GM12864 (cell line): ENCODE data around the gene KPNA1.
"Not testable (repeated sequence)": the region's sequence is repeated elsewhere in the genome, so short reads cannot be mapped to it uniquely, and the experiment has no call there.

Source experiments
- DNase-seq: peaks from one replicate; pipeline ENCODE4 v3.0.0-alpha.2; 2011; ENCODE audit warnings: low read depth
- H3K4me3 ChIP-seq: 2 replicates; pipeline ENCODE4 v1.5.1; 2011; ENCODE audit warnings: mild to moderate bottlenecking, low read depth, low read length, control low read depth
- TF ChIP-seq, protein P1 (sequence below): IDR thresholded peaks from 2 replicates; pipeline ENCODE4 v1.5.1; 2011; ENCODE audit warnings: low read depth, mild to moderate bottlenecking, moderate library complexity, low read length, control low read depth, inconsistent platforms; ENCODE audit errors: missing control alignments

Gene KPNA1

GRCh38 chr3:122510878-122511535 is 3.7 kb downstream of the KPNA1 start:
- no peak for DNase-seq
- TF ChIP-seq, protein P1, sequence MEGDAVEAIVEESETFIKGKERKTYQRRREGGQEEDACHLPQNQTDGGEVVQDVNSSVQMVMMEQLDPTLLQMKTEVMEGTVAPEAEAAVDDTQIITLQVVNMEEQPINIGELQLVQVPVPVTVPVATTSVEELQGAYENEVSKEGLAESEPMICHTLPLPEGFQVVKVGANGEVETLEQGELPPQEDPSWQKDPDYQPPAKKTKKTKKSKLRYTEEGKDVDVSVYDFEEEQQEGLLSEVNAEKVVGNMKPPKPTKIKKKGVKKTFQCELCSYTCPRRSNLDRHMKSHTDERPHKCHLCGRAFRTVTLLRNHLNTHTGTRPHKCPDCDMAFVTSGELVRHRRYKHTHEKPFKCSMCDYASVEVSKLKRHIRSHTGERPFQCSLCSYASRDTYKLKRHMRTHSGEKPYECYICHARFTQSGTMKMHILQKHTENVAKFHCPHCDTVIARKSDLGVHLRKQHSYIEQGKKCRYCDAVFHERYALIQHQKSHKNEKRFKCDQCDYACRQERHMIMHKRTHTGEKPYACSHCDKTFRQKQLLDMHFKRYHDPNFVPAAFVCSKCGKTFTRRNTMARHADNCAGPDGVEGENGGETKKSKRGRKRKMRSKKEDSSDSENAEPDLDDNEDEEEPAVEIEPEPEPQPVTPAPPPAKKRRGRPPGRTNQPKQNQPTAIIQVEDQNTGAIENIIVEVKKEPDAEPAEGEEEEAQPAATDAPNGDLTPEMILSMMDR: no peak

DNA sequence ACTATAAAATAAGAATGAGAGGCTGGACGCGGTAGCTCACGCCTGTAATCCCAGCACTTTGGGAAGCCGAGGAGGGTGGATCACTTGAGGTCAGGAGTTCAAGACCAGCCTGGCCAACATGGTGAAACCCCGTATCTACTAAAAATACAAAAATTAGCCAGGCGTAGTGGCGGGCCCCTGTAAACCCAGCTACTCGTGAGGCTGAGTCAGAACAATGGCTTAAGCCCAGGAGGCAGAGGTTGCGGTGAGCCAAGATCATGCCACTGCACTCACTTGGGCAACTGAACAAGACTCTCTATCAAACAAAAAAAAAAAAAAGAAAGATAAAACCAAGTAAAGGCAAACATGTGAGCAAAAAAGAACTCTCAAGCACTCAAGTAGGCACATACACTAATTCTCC is 5.8 kb downstream of the KPNA1 start:
- DNase-seq, H3K4me3 ChIP-seq: not testable (repeated sequence)

More at GRCh38 chr3:122510878-122511535, 3.7 kb downstream of the KPNA1 start:
- H3K4me3 ChIP-seq: no peak overlapping the region

DNA sequence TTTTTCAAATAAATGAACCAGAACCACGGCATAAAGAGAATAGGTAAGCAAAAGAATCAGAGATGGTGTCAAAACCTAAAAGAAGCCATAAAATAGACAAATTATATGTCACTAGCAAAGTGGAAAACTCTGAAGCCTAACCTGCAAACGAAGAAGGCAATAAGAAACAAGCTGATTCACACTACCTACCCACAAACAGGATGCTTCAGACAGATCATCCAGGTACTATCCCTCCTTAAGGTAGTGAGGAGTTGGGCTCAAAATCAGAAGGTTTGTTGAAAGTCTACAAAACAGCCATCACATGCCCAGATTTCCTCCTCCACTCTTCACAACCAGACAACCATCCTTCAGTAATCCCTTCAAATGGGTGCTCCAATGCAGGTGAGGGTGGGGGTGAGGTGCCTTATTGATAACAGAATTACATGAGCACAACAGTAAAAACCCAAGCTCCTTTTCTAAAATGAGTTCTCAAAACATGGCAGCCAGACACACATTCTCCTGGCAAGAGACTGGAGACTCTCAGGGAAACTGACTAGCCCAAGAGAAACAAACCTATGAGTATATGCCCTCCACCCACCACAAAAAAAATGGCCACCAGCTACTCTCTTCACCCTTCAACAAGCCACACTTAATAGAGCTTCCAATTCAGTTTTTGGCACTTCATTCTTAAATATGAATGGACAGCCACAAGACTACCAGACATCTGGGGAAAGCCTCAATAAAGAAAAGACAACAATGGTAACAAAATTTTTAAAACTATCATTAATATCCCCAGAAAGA is 6.4 kb downstream of the KPNA1 start:
- TF ChIP-seq, protein P1: no peak
- DNase-seq: no peak
- H3K4me3 ChIP-seq: no peak overlapping the region

DNA sequence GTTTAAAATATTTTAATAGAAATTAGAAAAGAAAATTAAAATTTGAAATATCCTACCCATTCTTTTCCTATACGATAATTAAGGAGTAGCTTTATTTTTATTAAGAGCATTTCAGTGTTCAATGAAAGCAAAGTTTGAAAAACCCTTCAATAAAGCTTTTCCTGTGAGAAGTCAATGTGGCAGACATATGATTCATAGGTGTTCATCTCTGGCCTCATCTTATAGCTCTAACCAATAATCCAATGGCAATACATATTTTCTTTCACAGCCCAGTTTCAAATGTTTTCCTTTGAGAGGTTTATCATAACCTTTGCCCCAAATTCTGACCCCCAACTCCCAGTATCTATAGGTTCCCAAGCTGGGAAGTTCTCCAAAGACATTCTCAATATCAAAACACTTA is 8.3 kb downstream of the KPNA1 start:
- TF ChIP-seq, protein P1: no peak
- H3K4me3 ChIP-seq: no peak overlapping the region
- no peak for DNase-seq

DNA sequence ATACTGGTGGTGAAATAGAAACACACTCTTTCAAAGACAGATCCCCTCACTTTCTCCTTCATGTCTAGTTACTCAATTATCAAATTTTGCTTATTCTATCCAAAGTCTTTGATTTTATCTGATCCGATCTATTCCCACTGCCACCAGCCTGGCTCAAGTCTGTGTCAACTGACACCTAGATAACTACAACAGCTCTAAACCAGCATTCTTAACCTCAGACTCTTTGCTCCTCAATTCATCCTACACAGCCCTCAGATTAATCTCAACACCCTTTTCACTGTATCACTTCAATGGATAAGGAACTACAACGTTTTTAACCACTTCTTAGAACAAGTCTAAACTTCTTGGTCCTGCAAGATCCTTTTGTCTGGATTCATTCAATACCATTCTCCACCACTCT is 9.1 kb downstream of the KPNA1 start:
- TF ChIP-seq, protein P1: no peak
- H3K4me3 ChIP-seq: no peak overlapping the region
- no peak for DNase-seq

DNA sequence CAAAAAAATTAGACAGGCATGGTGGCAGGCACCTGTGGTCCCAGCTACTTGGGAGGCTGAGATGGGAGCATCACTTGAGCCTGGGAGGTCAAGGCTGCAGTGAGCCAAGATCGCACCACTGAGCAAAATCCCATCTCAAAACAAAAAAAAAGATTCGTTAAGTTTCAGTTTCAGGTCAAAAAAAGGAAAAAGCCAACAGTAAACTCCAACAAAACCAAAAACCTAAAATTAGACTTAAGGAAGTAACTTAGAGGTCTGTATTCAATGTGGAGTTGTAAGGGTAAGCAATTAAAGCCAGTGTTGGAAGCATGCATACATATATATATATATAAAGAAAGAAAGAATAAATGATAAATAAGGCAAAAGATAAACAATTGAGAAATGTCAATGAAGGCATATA is 11.8 kb downstream of the KPNA1 start:
- no peak overlapping the region for H3K4me3 ChIP-seq
- TF ChIP-seq, protein P1: no peak
- DNase-seq: no peak

DNA sequence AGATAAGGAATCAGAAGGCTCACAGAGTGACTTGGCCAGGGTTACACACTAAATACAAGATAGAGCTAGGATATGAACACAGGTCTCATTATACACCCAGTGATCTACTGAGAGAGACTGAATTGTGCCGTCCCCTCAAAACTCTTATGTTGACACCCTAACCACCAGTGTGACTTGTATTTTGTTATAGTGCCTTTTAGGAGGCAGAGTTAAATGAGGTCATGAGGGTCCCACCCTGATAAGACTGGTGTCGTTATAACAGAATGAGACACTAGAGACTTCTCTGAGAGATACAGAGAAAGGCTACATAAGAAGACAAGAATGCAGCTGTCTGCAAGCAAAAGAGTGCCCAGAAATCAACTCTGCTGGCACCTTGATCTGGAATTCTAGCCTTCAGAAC is 12.6 kb downstream of the KPNA1 start:
- TF ChIP-seq, protein P1: no peak
- no peak overlapping the region for H3K4me3 ChIP-seq
- no peak for DNase-seq

DNA sequence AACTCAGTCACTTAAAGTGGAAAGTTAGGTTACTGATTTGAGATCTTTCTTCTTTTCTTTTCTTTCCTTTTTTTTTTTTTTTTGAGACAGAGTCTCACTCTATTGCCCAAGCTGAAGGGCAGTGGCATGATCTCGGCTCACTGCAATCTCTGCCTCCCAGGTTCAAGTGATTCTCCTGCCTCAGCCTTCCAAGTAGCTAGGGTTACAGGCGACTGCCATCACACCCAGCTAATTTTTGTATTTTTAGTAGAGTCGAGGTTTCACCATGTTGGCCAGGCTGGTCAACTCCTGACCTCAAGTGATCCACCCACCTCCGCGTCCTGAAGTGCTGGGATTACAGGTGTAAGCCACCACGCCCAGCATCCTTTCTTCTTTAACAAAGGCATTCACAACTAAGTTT is 13.8 kb downstream of the KPNA1 start:
- H3K4me3 ChIP-seq, DNase-seq: not testable (repeated sequence)
